ENCODE results near the gene RPL18A. TPM values are rescaled to one million over a fixed set of nuclear protein-coding genes. Genes with fewer than 3 reads are reported as not detected.

Gene RPL18A
- total RNA-seq, 1 experiment from 2014 or later: 1,054 TPM

DNA sequence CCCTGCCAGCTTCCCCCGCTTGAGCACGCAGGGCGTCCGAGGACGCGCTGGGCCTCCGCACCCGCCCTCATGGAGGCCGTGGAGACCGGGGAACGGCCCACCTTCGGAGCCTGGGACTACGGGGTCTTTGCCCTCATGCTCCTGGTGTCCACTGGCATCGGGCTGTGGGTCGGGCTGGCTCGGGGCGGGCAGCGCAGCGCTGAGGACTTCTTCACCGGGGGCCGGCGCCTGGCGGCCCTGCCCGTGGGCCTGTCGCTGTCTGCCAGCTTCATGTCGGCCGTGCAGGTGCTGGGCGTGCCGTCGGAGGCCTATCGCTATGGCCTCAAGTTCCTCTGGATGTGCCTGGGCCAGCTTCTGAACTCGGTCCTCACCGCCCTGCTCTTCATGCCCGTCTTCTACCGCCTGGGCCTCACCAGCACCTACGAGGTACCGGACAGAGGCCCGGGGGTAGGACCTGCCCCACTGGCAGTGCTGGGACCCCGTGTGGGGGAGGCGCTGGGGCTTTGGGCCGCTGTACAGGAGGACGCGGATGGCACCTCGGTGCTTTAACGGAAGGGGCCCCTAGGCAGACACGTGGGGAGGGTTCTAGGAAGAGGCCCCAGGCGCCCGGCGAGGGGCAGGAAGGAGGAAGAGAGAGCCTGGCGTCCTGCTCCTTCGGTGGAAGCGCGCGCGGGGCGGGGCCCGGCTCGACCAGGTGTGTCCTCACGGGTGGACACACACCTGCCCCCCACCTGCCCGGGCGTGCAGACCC, 12.7 kb downstream of the RPL18A start:
- TF ChIP-seq, protein P1, sequence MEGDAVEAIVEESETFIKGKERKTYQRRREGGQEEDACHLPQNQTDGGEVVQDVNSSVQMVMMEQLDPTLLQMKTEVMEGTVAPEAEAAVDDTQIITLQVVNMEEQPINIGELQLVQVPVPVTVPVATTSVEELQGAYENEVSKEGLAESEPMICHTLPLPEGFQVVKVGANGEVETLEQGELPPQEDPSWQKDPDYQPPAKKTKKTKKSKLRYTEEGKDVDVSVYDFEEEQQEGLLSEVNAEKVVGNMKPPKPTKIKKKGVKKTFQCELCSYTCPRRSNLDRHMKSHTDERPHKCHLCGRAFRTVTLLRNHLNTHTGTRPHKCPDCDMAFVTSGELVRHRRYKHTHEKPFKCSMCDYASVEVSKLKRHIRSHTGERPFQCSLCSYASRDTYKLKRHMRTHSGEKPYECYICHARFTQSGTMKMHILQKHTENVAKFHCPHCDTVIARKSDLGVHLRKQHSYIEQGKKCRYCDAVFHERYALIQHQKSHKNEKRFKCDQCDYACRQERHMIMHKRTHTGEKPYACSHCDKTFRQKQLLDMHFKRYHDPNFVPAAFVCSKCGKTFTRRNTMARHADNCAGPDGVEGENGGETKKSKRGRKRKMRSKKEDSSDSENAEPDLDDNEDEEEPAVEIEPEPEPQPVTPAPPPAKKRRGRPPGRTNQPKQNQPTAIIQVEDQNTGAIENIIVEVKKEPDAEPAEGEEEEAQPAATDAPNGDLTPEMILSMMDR (IDR thresholded peaks at IDR 0.05; ENCODE audit: unreplicated experiment): no peak
- DNase-seq: no peak
- Mint-ChIP-seq H3K27me3 (ENCODE audit: unreplicated experiment) (peaks cover 12% of the 10 kb centered on the region), H3K4me3 (ENCODE audit: low read depth, unreplicated experiment) (no peak overlapping the region), H3K36me3 (ENCODE audit: insufficient read depth, unreplicated experiment) (no peaks in the 10 kb centered on the region), H3K4me1 (ENCODE audit: low read depth, unreplicated experiment) (no peaks in the 10 kb centered on the region), H3K27ac (ENCODE audit: unreplicated experiment) (no peak overlapping the region), H3K9me3 (ENCODE audit: low read depth, unreplicated experiment) (no peaks in the 10 kb centered on the region)
- intact Hi-C loops (cut with micrococcal nuclease; ENCODE audit: unreplicated experiment): no loop called here
- no TSS peak for BruUV-seq (replicated peaks)
- CTCF ChIA-PET: interaction anchor here (4.7 kb wide), 1 partner anchor 60 kb away, joined by 51 read pairs; the partner anchor contains the start of gene CCDC124

GRCh38 chr19:17873786-17874757, 14.4 kb downstream of the RPL18A start:
- Mint-ChIP-seq H3K27ac (ENCODE audit: unreplicated experiment) (no peak overlapping the region), H3K4me3 (ENCODE audit: low read depth, unreplicated experiment) (no peak overlapping the region), H3K4me1 (ENCODE audit: low read depth, unreplicated experiment) (no peaks in the 10 kb centered on the region), H3K9me3 (ENCODE audit: low read depth, unreplicated experiment) (no peaks in the 10 kb centered on the region), H3K36me3 (ENCODE audit: insufficient read depth, unreplicated experiment) (no peaks in the 10 kb centered on the region), H3K27me3 (ENCODE audit: unreplicated experiment) (peaks cover 12% of the 10 kb centered on the region)
- no TSS peak for BruUV-seq (replicated peaks)
- DNase-seq: peak; percentile 28
- TF ChIP-seq, protein P1 (IDR thresholded peaks at IDR 0.05; ENCODE audit: unreplicated experiment): no peak
- CTCF ChIA-PET: no interaction called here
- intact Hi-C loops (cut with micrococcal nuclease; ENCODE audit: unreplicated experiment): no loop called here

DNA sequence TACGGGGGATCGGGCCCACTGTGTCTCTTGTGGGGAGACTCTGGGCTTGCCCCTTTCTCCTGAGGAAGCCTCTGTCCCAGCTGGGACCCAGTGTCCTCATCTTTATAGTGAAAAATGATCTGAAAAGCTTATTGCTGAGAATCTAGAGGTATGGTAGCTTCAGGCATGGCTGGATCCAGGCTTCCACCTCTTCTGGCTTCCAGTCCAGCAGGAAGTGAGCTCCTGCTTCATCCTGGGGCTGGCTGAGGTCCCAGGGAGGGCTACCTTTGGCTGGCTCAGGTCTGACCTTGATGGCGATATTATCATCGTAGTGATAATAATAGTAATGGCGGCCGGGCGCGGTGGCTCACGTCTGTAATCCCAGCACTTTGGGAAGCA, 15.0 kb downstream of the RPL18A start:
- DNase-seq: no peak
- Mint-ChIP-seq H3K9me3 (ENCODE audit: low read depth, unreplicated experiment) (no peaks in the 10 kb centered on the region), H3K4me1 (ENCODE audit: low read depth, unreplicated experiment) (no peaks in the 10 kb centered on the region), H3K27ac (ENCODE audit: unreplicated experiment) (no peak overlapping the region), H3K36me3 (ENCODE audit: insufficient read depth, unreplicated experiment) (no peaks in the 10 kb centered on the region), H3K27me3 (ENCODE audit: unreplicated experiment) (peaks cover 12% of the 10 kb centered on the region), H3K4me3 (ENCODE audit: low read depth, unreplicated experiment) (no peak overlapping the region)
- no TSS peak for BruUV-seq (replicated peaks)
- TF ChIP-seq, protein P1 (IDR thresholded peaks at IDR 0.05; ENCODE audit: unreplicated experiment): no peak
- intact Hi-C loops (cut with micrococcal nuclease; ENCODE audit: unreplicated experiment): no loop called here
- CTCF ChIA-PET: no interaction called here

GRCh38 chr19:17877696-17878095, 18.0 kb downstream of the RPL18A start:
- CTCF ChIA-PET: no interaction called here
- no peaks in the 10 kb centered on the region for H3K4me1 Mint-ChIP-seq (ENCODE audit: low read depth, unreplicated experiment)
- H3K27ac Mint-ChIP-seq (ENCODE audit: unreplicated experiment): no peak overlapping the region

More at GRCh38 chr19:17877696-17878095, 18.0 kb downstream of the RPL18A start:
- no TSS peak for BruUV-seq (replicated peaks)
- TF ChIP-seq, protein P1 (IDR thresholded peaks at IDR 0.05; ENCODE audit: unreplicated experiment): no peak
- intact Hi-C loops (cut with micrococcal nuclease; ENCODE audit: unreplicated experiment): no loop called here
- Mint-ChIP-seq H3K9me3 (ENCODE audit: low read depth, unreplicated experiment) (no peaks in the 10 kb centered on the region), H3K36me3 (ENCODE audit: insufficient read depth, unreplicated experiment) (no peaks in the 10 kb centered on the region), H3K4me3 (ENCODE audit: low read depth, unreplicated experiment) (no peak overlapping the region), H3K27me3 (ENCODE audit: unreplicated experiment) (peaks cover 34% of the 10 kb centered on the region)
- no peak for DNase-seq
